ENCODE results near the gene CTDSPL. TPM values are rescaled to one million over a fixed set of nuclear protein-coding genes. Genes with fewer than 3 reads are reported as not detected.

Gene CTDSPL
- total RNA-seq, 2 experiments from 2014 or later = 1.3 to 2.1 TPM

GRCh38 chr3:37905346-37905745 is 43.7 kb downstream of the CTDSPL start:
- no peaks in the 10 kb centered on the region for H3K9me3 Mint-ChIP-seq
- H3K27me3 Mint-ChIP-seq = peaks cover 22% of the 10 kb centered on the region
- H3K27ac Mint-ChIP-seq = no peak overlapping the region
- H3K4me1 Mint-ChIP-seq = peaks cover 54% of the 10 kb centered on the region
- DNase-seq (no peak), ATAC-seq (ENCODE audit: low read depth) (no peak)
- POLR2A ChIA-PET = no interaction called here
- no peak overlapping the region for H3K4me3 Mint-ChIP-seq
- peaks cover 2% of the 10 kb centered on the region for H3K36me3 Mint-ChIP-seq

GRCh38 chr3:37905987-37906674 is 44.5 kb downstream of the CTDSPL start:
- H3K4me3 Mint-ChIP-seq = no peak overlapping the region
- peaks cover 2% of the 10 kb centered on the region for H3K36me3 Mint-ChIP-seq
- H3K27ac Mint-ChIP-seq = no peak overlapping the region
- H3K9me3 Mint-ChIP-seq = no peaks in the 10 kb centered on the region
- no peak for ATAC-seq (ENCODE audit: low read depth)
- peaks cover 54% of the 10 kb centered on the region for H3K4me1 Mint-ChIP-seq
- POLR2A ChIA-PET = no interaction called here
- DNase-seq = no peak
- peaks cover 22% of the 10 kb centered on the region for H3K27me3 Mint-ChIP-seq

GRCh38 chr3:37906734-37907282 is 45.1 kb downstream of the CTDSPL start:
- peaks cover 19% of the 10 kb centered on the region for H3K27me3 Mint-ChIP-seq
- no peak for DNase-seq
- no peak for ATAC-seq (ENCODE audit: low read depth)
- peak overlapping the region; percentile 33 for H3K27ac Mint-ChIP-seq
- peak overlapping the region; percentile 60 for H3K4me3 Mint-ChIP-seq
- H3K9me3 Mint-ChIP-seq = no peaks in the 10 kb centered on the region
- POLR2A ChIA-PET = no interaction called here
- peaks cover 2% of the 10 kb centered on the region for H3K36me3 Mint-ChIP-seq
- H3K4me1 Mint-ChIP-seq = peaks cover 53% of the 10 kb centered on the region

GRCh38 chr3:37907371-37907770 is 45.7 kb downstream of the CTDSPL start:
- Mint-ChIP-seq H3K9me3 (no peaks in the 10 kb centered on the region), H3K27me3 (peaks cover 23% of the 10 kb centered on the region), H3K4me1 (peaks cover 48% of the 10 kb centered on the region), H3K27ac (no peak overlapping the region), H3K4me3 (peak overlapping the region; percentile 60), H3K36me3 (peaks cover 2% of the 10 kb centered on the region)
- ATAC-seq (ENCODE audit: low read depth) (peak; percentile 20), DNase-seq (no peak)
- POLR2A ChIA-PET = no interaction called here

GRCh38 chr3:37907906-37908305 is 46.2 kb downstream of the CTDSPL start:
- H3K9me3 Mint-ChIP-seq = no peaks in the 10 kb centered on the region
- peaks cover 42% of the 10 kb centered on the region for H3K4me1 Mint-ChIP-seq
- peaks cover 1% of the 10 kb centered on the region for H3K36me3 Mint-ChIP-seq
- POLR2A ChIA-PET = no interaction called here
- ATAC-seq (ENCODE audit: low read depth) = peak; percentile 74
- H3K27ac Mint-ChIP-seq = no peak overlapping the region
- peak overlapping the region; percentile 60 for H3K4me3 Mint-ChIP-seq
- no peak for DNase-seq
- peaks cover 27% of the 10 kb centered on the region for H3K27me3 Mint-ChIP-seq

- no peak overlapping the region for H3K27ac Mint-ChIP-seq
- POLR2A ChIA-PET = no interaction called here
- ATAC-seq (ENCODE audit: low read depth) = no peak
- no peaks in the 10 kb centered on the region for H3K9me3 Mint-ChIP-seq
- H3K36me3 Mint-ChIP-seq = no peaks in the 10 kb centered on the region
- no peak for DNase-seq
- peaks cover 30% of the 10 kb centered on the region for H3K4me1 Mint-ChIP-seq
- H3K27me3 Mint-ChIP-seq = peaks cover 33% of the 10 kb centered on the region
- no peak overlapping the region for H3K4me3 Mint-ChIP-seq
These were observed 47.6 kb downstream of the CTDSPL start for GRCh38 chr3:37909067-37909911.

- ATAC-seq (ENCODE audit: low read depth) (no peak), DNase-seq (no peak)
- Mint-ChIP-seq H3K27me3 (peaks cover 39% of the 10 kb centered on the region), H3K4me3 (no peak overlapping the region), H3K36me3 (peaks cover 1% of the 10 kb centered on the region), H3K9me3 (peaks cover 2% of the 10 kb centered on the region), H3K4me1 (peaks cover 27% of the 10 kb centered on the region), H3K27ac (no peak overlapping the region)
- POLR2A ChIA-PET = no interaction called here
These were observed 49.2 kb downstream of the CTDSPL start for GRCh38 chr3:37910671-37911400.

- H3K4me1 Mint-ChIP-seq = peaks cover 16% of the 10 kb centered on the region
These were observed 50.5 kb downstream of the CTDSPL start for GRCh38 chr3:37912052-37912733.

GRCh38 chr3:37913522-37913921 is 51.8 kb downstream of the CTDSPL start:
- ATAC-seq (ENCODE audit: low read depth) = no peak
- peaks cover 37% of the 10 kb centered on the region for H3K27me3 Mint-ChIP-seq

More at GRCh38 chr3:37912052-37912733, 50.5 kb downstream of the CTDSPL start:
- Mint-ChIP-seq H3K9me3 (peaks cover 2% of the 10 kb centered on the region), H3K36me3 (peaks cover 1% of the 10 kb centered on the region), H3K27me3 (peaks cover 38% of the 10 kb centered on the region), H3K4me3 (no peak overlapping the region), H3K27ac (no peak overlapping the region)
- POLR2A ChIA-PET = no interaction called here
- no peak for DNase-seq
- no peak for ATAC-seq (ENCODE audit: low read depth)

GRCh38 chr3:37916685-37917084 is 55.0 kb downstream of the CTDSPL start:
- Mint-ChIP-seq H3K27ac (no peak overlapping the region), H3K4me3 (no peak overlapping the region), H3K9me3 (peaks cover 2% of the 10 kb centered on the region), H3K36me3 (peaks cover 1% of the 10 kb centered on the region), H3K27me3 (peaks cover 35% of the 10 kb centered on the region), H3K4me1 (peaks cover 2% of the 10 kb centered on the region)
- no peak for DNase-seq
- no peak for ATAC-seq (ENCODE audit: low read depth)
- POLR2A ChIA-PET = no interaction called here

More at GRCh38 chr3:37913522-37913921, 51.8 kb downstream of the CTDSPL start:
- DNase-seq = no peak
- Mint-ChIP-seq H3K4me1 (peaks cover 3% of the 10 kb centered on the region), H3K36me3 (peaks cover 1% of the 10 kb centered on the region), H3K9me3 (peaks cover 2% of the 10 kb centered on the region), H3K27ac (no peak overlapping the region), H3K4me3 (no peak overlapping the region)
- POLR2A ChIA-PET = no interaction called here

GRCh38 chr3:37918627-37919026 is 56.9 kb downstream of the CTDSPL start:
- H3K4me1 Mint-ChIP-seq = peaks cover 8% of the 10 kb centered on the region
- ATAC-seq (ENCODE audit: low read depth) (no peak), DNase-seq (no peak)
- no peak overlapping the region for H3K4me3 Mint-ChIP-seq
- H3K27ac Mint-ChIP-seq = no peak overlapping the region
- H3K9me3 Mint-ChIP-seq = peaks cover 2% of the 10 kb centered on the region
- H3K27me3 Mint-ChIP-seq = peaks cover 20% of the 10 kb centered on the region
- POLR2A ChIA-PET = no interaction called here
- H3K36me3 Mint-ChIP-seq = peaks cover 1% of the 10 kb centered on the region

- peaks cover 8% of the 10 kb centered on the region for H3K4me1 Mint-ChIP-seq
- peaks cover 9% of the 10 kb centered on the region for H3K27me3 Mint-ChIP-seq
- no peak overlapping the region for H3K27ac Mint-ChIP-seq
- no peaks in the 10 kb centered on the region for H3K36me3 Mint-ChIP-seq
- no peaks in the 10 kb centered on the region for H3K9me3 Mint-ChIP-seq
- ATAC-seq (ENCODE audit: low read depth) = no peak
- DNase-seq = no peak
- POLR2A ChIA-PET = no interaction called here
- H3K4me3 Mint-ChIP-seq = no peak overlapping the region
These were observed 58.5 kb downstream of the CTDSPL start for GRCh38 chr3:37920156-37920699.

- peaks cover 8% of the 10 kb centered on the region for H3K27me3 Mint-ChIP-seq
- H3K4me3 Mint-ChIP-seq = no peak overlapping the region
- peaks cover 8% of the 10 kb centered on the region for H3K4me1 Mint-ChIP-seq
- H3K27ac Mint-ChIP-seq = no peak overlapping the region
- no peaks in the 10 kb centered on the region for H3K9me3 Mint-ChIP-seq
- no peak for DNase-seq
- POLR2A ChIA-PET = no interaction called here
- ATAC-seq (ENCODE audit: low read depth) = no peak
- no peaks in the 10 kb centered on the region for H3K36me3 Mint-ChIP-seq
These were observed 59.3 kb downstream of the CTDSPL start for GRCh38 chr3:37921025-37921424.
